Peyer's patch (tissue), 4 donors: Measurements from ENCODE around the gene RAB31. TPM values are rescaled to one million over a fixed set of nuclear protein-coding genes. Genes with fewer than 3 reads are reported as not detected.

ENCODE experiments used
- DNase-seq, 3 donors: peaks; one replicate each; pipeline ENCODE4 v3.0.0-alpha.2; 2017 to 2019
- H3K27ac ChIP-seq, 4 donors: fragments of 200-600 bp; sonication (generic); one replicate each; pipeline ENCODE4 v1.5.1; 2016 to 2019
- H3K27me3 ChIP-seq, 2 donors: fragments of 200-600 bp; sonication (generic); one replicate each; pipeline ENCODE4 v1.5.1; 2019
- H3K36me3 ChIP-seq, 3 donors: fragments of 200-600 bp; sonication (generic); one replicate each; pipeline ENCODE4 v1.5.1; 2016 to 2019
- H3K4me1 ChIP-seq, 4 donors: fragments of 200-600 bp; sonication (generic); one replicate each; pipeline ENCODE4 v1.5.1; 2016 to 2019
- H3K4me3 ChIP-seq, 4 donors: fragments of 200-600 bp; sonication (generic); 1 replicate in 3 of 4; 2 replicates in 1 of 4; pipeline ENCODE4 v1.5.1; 2016 to 2019; ENCODE audit warnings: mild to moderate bottlenecking in 1 of 4
- H3K9me3 ChIP-seq, 4 donors: fragments of 200-600 bp; sonication (generic); one replicate each; pipeline ENCODE4 v1.5.1; 2016 to 2019; ENCODE audit warnings: mild to moderate bottlenecking in 1 of 4
- POLR2A ChIP-seq, 2 donors: fragments of 450-650 bp; IDR thresholded peaks; one replicate each; pipeline ENCODE4 v1.5.1; 2017; ENCODE audit warnings: antibody characterized with exemption in 2 of 2, mild to moderate bottlenecking in 2 of 2, moderate library complexity in 2 of 2
- total RNA-seq, 4 donors: library from RNA; depleted of rRNA; stranded (reverse); fragments of >200 nt; gene quantifications; one replicate each; pipeline ENCODE4 v1.1.0, GENCODE V29; 2016
- TF ChIP-seq, protein P1 (sequence below), 6 experiments: fragments of 450-650 bp in 4 of 6; fragments of 200-600 bp in 2 of 6; sonication (generic) in 1 of 6; IDR thresholded peaks; one replicate each; pipeline ENCODE4 v1.5.1; 2017 to 2019; ENCODE audit warnings: antibody characterized with exemption in 6 of 6, mild to moderate bottlenecking in 3 of 6, moderate library complexity in 1 of 6

Gene RAB31
- total RNA-seq, 4 donors from 2014 or later = 6.2 to 66.8 (median 17.7) TPM

- TF ChIP-seq, protein P1, sequence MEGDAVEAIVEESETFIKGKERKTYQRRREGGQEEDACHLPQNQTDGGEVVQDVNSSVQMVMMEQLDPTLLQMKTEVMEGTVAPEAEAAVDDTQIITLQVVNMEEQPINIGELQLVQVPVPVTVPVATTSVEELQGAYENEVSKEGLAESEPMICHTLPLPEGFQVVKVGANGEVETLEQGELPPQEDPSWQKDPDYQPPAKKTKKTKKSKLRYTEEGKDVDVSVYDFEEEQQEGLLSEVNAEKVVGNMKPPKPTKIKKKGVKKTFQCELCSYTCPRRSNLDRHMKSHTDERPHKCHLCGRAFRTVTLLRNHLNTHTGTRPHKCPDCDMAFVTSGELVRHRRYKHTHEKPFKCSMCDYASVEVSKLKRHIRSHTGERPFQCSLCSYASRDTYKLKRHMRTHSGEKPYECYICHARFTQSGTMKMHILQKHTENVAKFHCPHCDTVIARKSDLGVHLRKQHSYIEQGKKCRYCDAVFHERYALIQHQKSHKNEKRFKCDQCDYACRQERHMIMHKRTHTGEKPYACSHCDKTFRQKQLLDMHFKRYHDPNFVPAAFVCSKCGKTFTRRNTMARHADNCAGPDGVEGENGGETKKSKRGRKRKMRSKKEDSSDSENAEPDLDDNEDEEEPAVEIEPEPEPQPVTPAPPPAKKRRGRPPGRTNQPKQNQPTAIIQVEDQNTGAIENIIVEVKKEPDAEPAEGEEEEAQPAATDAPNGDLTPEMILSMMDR (IDR thresholded peaks at IDR 0.05) = no peak
- TF ChIP-seq POLR2A (IDR thresholded peaks at IDR 0.05) = no peak
- no peak overlapping the region for H3K4me3 ChIP-seq
- no peaks in the 10 kb centered on the region for H3K27me3 ChIP-seq
- H3K27ac ChIP-seq = no peak overlapping the region
- no peak for DNase-seq
- H3K36me3 ChIP-seq = no peaks in the 10 kb centered on the region
- peaks cover 0 to 2% (median 0%) of the 10 kb centered on the region in 4 donors for H3K9me3 ChIP-seq
- H3K4me1 ChIP-seq = peaks cover 0 to 19% (median 2%) of the 10 kb centered on the region in 4 donors
Observed at GRCh38 chr18:9870431-9871008, 162.4 kb downstream of the RAB31 start.

DNA sequence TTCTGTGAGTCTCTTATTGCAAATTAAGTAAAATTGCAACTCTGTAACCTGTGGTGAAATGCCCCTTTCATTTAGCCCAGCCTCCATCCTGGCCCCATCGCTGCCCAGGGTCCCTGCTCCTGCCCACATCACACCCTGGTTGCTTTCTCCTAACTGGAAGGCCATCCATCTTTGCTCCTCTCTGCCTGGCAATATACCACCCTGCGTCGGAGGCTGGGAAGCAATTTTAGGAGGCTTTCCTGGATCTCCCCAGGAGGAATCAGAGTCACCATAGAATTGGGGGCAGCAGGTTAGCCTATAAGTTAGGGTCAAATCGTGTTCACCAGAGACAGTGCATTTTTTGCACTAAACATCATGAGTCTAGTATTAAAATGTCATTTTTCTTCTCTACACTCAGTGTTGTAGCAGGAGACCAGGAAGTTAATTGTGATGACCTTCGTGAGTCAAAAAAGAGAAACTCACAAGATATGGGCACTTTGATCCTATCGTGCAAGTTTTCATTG lies 163.2 kb downstream of the RAB31 start:
- no peak for DNase-seq
- H3K27ac ChIP-seq = no peak overlapping the region
- no peaks in the 10 kb centered on the region for H3K9me3 ChIP-seq
- H3K4me3 ChIP-seq = no peak overlapping the region
- no peaks in the 10 kb centered on the region for H3K27me3 ChIP-seq
- no peaks in the 10 kb centered on the region for H3K36me3 ChIP-seq
- peaks cover 0 to 19% (median 2%) of the 10 kb centered on the region in 4 donors for H3K4me1 ChIP-seq
- TF ChIP-seq, protein P1 (IDR thresholded peaks at IDR 0.05) = no peak
- no peak for TF ChIP-seq POLR2A (IDR thresholded peaks at IDR 0.05)

DNA sequence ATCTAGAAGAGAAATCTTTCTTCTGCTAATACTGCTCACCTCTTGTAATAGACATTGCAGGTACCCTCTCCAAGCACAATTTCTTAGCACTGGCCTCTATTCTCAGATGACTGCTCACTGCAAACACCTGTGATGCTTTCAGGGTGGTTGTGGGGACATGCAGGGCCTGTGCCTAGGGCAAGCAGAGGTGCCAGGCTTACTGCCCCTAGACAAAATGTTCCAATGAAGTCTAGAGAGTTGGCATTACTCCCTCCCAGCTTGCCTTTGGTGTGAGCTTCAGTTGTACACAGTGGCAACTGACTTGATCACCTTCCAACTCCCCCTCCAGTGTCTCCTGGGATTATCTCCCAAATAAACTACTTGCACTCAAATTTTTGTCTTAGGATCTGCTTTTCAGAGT lies 164.7 kb downstream of the RAB31 start:
- TF ChIP-seq POLR2A (IDR thresholded peaks at IDR 0.05) = no peak
- TF ChIP-seq, protein P1 (IDR thresholded peaks at IDR 0.05) = no peak
- Histone ChIP-seq H3K9me3 (no peaks in the 10 kb centered on the region), H3K27me3 (no peaks in the 10 kb centered on the region), H3K36me3 (no peaks in the 10 kb centered on the region), H3K4me1 (peaks cover 0 to 19% (median 2%) of the 10 kb centered on the region in 4 donors), H3K4me3 (no peak overlapping the region), H3K27ac (no peak overlapping the region)
- DNase-seq = no peak

DNA sequence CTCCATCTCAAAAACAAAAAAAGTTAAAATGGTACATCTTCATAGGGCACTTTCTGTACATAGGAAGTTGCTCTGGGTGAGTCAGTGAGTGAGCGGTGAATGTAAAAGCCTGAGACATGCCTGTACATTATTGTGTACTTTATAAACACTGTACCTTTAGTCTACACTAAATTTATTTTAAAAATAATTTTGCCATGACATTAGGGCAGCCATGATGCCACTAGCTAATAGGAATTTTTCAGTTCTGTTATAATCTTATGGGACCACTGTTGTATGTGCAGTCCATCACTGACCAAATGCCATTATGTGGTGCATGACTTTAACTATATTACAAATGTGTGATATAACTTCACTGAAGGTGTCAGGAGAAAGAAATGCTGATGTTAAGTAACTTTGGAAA lies 166.6 kb downstream of the RAB31 start:
- Histone ChIP-seq H3K9me3 (no peaks in the 10 kb centered on the region), H3K27ac (no peak overlapping the region), H3K36me3 (no peaks in the 10 kb centered on the region), H3K27me3 (no peaks in the 10 kb centered on the region), H3K4me3 (no peak overlapping the region), H3K4me1 (peaks cover 0 to 6% (median 0%) of the 10 kb centered on the region in 4 donors)
- TF ChIP-seq, protein P1 (IDR thresholded peaks at IDR 0.05) = no peak
- no peak for TF ChIP-seq POLR2A (IDR thresholded peaks at IDR 0.05)
- DNase-seq = no peak

GRCh38 chr18:9876212-9876866 lies 168.2 kb downstream of the RAB31 start:
- no peaks in the 10 kb centered on the region for H3K27me3 ChIP-seq
- no peaks in the 10 kb centered on the region for H3K9me3 ChIP-seq
- H3K36me3 ChIP-seq = no peaks in the 10 kb centered on the region
- H3K4me1 ChIP-seq = no peaks in the 10 kb centered on the region
- no peak for TF ChIP-seq POLR2A (IDR thresholded peaks at IDR 0.05)
- TF ChIP-seq, protein P1 (IDR thresholded peaks at IDR 0.05) = no peak
- no peak for DNase-seq
- H3K4me3 ChIP-seq = no peak overlapping the region
- H3K27ac ChIP-seq = no peak overlapping the region
